Stimulated activated CD8-positive, alpha-beta memory T cell treated with anti-CD3 and anti-CD28 coated beads, Interleukin-4, amount 100 ng/mL, for 1 hour (primary cell): ENCODE measurements around the gene F11R.
"Not testable (repeated sequence)": the region's sequence is repeated elsewhere in the genome, so short reads cannot be mapped to it uniquely, and the experiment has no call there.

ENCODE experiments used
- DNase-seq, 2 donors: peaks; one replicate each; pipeline ENCODE4 v3.0.0-alpha.2; 2020; ENCODE audit warnings: low read depth in 2 of 2, low spot score in 1 of 2

F11R gene

DNA sequence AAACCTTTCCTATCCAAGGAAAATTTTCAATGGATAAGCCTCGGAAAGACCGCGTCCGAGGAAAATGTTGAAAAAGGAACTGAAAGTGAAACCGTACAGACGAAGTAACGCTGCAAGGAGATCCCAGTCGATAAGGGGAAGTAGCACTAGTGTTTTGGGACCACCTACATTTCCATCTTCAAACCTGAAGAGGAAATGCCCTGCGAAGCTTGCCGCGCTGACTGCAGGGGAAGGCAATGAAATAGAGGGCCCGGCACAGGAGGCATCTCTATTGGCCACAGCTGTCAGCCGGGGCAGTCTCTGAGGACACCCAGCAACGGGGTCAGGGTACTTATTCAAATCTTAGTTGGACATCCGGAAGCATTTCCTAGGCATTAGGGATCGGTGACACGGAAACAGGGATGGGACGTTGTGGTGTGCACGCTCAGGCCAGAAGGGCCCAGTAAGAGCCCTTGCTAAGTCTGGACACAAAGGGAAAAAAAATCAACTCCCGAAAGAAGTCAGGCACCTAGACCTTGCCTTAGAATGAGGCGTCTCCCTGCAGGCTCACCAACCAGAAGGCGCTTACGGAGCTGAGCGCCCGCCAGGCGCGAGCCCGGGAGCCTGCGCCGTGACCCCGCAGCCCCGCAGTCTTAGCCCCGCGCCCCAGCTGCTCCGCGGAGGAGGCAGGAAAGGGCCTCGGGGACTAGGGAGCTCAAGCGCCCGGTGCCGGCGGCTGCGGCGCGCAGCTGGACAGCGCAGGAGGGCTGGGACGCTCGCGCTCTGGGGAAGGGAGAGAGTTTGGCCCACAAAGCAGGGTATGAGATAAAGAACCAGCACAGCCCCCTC is 24.2 kb upstream of the F11R start:
- DNase-seq: no peak

- no peak for DNase-seq
Measured at GRCh38 chr1:161044535-161044907, 23.6 kb upstream of the F11R start.

- DNase-seq: no peak
Measured at GRCh38 chr1:161039546-161039945, 18.6 kb upstream of the F11R start.

GRCh38 chr1:161039154-161039545 is 18.2 kb upstream of the F11R start:
- no peak for DNase-seq

- peak; percentile 35 to 65 for DNase-seq
Measured at GRCh38 chr1:161038523-161039153, 17.7 kb upstream of the F11R start, which contains the start of gene TSTD1. TSS of gene TSTD1 (minus strand) at chr1:161038964. CDS start at chr1:161038889, 75 bp downstream.

DNA sequence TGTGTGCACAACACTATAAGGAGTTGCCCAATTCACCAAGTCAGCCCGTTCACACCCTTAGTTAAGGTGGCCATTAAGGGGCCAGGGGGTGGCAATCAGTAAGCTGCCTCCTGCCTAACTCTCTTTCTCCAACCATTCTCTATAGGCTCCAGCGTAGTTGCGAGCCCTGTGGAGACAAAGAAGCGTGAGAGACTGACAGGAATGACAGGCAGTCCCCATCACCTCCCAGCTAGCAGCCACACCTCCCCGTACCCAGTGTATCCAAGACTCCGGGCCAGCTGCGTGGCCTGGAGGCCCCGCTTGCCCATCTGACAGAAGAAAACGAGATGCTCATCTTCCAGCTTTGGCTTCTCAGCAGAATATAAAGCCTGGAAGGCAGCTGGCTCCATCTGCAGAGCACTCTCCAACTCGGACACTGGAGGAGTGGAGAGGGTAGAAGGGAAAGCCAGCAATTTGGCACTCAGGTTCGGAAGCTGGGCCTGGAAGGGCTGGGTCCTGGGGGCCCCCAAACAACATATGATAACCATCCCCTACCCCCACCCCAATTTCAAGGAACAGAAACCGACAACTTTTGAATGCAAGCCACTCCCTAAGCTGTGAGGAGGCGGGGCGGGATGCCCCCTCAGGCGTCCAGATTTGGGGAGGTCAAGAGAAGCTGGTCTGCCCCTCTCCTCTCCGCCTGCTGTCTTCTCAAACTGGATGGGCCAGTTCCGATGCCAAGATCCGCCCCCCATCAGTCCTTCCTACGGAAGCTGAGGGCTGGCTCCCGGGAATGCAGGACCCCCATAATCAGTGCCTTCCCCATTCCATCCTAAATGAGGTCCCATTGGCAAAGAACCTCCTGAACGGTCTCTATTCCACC is 16.9 kb upstream of the F11R start:
- no peak for DNase-seq

DNA sequence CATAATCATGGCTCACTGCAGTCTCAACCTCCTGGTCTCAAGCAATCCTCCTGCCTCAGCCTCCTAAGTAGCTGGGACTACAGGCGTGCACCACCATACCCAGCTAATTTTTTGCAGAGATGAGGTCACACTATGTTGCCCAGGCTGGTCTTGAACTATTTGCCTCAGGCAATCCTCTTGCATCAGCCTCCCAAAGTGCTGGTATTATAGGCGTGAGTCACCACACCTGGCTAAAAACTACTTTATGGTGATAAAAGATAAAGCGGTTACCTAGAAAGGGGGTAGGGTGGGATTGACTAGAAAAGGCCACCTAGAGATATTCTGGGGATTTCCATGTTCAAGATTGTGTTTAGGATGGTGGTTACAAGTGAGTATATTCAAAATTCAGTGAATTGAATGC is 12.8 kb upstream of the F11R start:
- DNase-seq: no peak

GRCh38 chr1:161032409-161032808 is 11.5 kb upstream of the F11R start:
- DNase-seq: no peak

- no peak for DNase-seq
Measured at GRCh38 chr1:161031874-161032273, 10.9 kb upstream of the F11R start.

DNA sequence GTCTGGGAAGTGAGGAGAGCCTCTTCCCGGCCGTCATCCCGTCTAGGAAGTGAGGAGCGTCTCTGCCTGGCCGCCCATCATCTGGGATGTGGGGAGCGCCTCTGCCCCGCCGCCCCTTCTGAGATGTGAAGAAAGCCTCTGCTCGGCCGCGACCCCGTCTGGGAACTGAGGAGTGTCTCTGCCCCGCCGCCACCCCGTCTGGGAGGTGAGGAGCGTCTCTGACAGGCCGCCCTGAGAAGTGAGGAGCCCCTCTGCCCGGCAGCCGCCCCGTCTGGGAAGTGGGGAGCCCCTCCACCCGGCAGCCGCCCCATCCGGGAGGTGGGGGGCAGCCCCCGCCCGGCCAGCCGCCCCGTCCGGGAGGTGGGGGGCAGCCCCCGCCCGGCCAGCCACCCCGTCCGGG is 8.5 kb upstream of the F11R start:
- not testable (repeated sequence) for DNase-seq

DNA sequence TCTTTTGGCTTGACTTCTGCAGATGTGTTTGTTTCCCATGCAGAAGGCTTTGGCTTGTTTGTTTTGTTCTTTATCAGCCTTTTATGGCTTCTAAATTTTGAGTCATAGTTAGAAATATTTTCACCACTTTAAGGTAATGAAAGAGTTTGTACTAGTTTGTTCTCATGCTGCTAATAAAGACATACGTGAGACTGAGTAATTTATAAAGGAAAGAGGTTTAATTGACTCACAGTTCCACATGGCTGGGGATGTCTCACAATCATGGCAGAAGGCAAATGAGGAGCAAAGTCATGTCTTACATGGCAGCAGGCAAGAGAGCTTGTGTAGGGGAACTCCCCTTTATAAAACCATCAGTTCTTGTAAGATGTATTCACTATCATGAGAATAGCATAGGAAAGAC is 6.0 kb upstream of the F11R start:
- DNase-seq: not testable (repeated sequence)

GRCh38 chr1:161022432-161022831 is 1.5 kb upstream of the F11R start:
- DNase-seq: not testable (repeated sequence)

- no peak for DNase-seq
Measured at GRCh38 chr1:161021970-161022353, 1.0 kb upstream of the F11R start.

DNA sequence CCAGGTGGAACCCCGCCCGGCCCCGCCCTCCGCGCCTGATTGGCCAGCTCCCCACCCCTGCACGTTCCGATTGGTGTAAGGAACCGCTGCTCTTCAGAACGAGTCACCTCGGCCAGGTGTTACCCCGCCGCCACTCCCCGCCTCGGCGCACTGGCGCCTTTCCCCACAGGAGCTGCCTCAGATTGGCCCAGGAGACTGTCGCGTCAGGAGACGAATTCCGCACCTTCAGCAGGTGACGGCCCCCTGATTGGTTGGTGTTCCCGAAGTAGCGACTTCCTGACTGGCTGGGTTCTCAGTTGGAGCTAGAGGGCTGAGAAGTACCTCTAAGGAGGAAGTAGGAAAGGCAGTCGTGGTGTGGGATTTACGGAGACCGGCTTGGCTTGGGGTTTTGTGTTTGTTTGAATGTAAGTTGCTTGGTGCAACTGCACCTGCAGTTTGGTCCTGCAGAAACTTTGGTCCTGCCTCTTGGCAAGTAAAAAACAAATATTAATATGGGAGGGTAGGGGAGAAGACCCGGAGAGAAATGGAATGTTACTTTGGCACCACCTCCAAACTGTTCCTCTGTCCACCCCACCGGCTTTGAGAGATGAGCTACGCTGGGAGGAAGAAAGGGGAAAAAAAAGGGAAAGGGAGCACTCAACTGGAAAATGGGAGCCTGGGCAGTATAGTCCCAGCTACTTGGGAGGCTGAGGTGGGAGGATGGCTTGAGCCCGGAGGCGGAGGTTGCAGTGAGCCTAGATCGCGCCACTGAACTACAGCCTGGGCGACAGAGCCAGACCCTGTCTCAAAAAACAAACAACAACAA is 415 bp upstream of the F11R start:
- peak; percentile 76 to 78 for DNase-seq

GRCh38 chr1:161019751-161020495 is 1.0 kb downstream of the F11R start:
- DNase-seq: no peak

GRCh38 chr1:161019111-161019660 is 1.8 kb downstream of the F11R start:
- not testable (repeated sequence) for DNase-seq

DNA sequence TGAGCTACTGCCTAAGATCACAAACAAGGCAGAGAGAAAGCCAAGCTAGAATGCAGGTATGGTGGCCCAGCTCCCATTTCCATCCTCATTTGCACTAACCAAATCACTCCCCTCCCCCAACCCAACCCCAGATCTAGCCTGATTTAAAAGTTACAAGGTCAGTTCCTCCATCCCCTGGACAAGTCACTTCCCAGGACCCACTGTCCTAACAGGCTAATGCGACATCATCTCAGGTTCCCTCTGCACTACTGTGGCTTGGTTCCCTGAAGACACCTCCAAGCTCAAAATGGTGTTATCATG is 2.4 kb downstream of the F11R start:
- DNase-seq: no peak

DNA sequence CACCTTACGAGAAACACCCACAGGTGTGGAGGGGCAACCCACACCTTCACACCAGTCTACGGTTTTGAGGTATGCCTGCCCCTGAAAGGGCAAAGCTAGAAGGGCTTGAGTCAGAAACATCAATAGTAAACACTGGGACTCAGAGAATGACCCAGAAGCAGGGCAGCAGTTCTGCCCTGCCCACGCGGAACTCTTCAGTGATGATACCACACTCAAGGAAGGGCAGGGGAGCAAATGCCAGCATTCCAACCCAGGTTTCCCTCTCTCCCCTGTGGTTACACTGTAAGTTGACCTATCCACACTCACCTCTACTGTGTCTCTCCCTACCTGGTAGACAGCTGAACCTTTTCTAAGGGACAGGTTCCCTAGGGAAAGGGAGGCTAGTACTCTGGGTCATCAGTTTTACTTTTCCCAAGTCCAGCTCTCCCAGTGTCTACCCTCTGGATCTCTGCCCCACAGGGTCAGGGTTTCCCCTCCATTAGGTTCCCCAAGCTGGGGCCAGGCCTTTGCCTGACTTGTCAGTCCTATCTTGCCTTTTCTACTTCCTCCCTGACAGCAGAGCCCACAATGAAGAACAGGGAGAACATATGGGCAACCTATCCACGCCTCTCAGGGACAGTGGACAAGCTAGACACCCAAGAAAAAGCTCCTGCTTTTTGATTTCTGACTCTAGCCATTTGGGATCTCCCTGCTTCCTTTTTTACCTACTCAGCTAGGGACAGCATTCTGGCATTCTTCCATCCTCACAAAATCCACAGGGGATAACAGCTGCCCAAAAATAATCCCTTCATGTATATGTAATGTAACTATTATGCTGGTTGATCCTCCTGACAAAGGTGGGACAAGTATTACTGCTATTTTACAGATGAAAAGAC is 3.0 kb downstream of the F11R start:
- no peak for DNase-seq

DNA sequence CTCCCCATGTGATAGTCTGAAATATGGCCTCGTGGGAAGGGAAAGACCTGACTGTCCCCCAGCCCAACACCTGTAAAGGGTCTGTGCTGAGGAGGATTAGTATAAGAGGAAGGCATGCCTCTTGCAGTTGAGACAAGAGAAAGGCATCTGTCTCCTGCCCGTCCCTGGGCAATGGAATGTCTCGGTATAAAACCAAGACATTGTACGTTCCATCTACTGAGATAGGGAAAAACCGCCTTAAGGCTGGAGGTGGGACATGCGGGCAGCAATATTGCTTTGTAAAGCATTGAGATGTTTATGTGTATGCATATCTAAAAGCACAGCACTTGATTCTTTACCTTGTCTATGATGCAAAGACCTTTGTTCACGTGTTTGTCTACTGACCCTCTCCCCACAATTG is 3.8 kb downstream of the F11R start:
- DNase-seq: not testable (repeated sequence)
